AG04450 (cell line): ENCODE results near the gene TANGO6. TPM values are rescaled to one million over a fixed set of nuclear protein-coding genes. Genes with fewer than 3 reads are reported as not detected.

Source experiments
- CTCF ChIA-PET: fragments of 300-600, 350-600 bp; formaldehyde crosslinking; extraction: SDS; loops from one replicate; lab custom pipeline; 2022; ENCODE audit warnings: antibody characterized with exemption, inconsistent platforms; lab: Charles Lee
- POLR2A ChIA-PET: fragments of 350-600 bp; formaldehyde crosslinking; extraction: SDS; loops from one replicate; lab custom pipeline; 2021; ENCODE audit warnings: antibody characterized with exemption, inconsistent platforms; lab: Yijun Ruan, JAX
- DNase-seq: peaks from one replicate; pipeline ENCODE4 v3.0.0-alpha.2; 2011; ENCODE audit warnings: low read depth, low spot score
- H3K27ac ChIP-seq: one replicate; pipeline ENCODE4 v1.5.1; 2012; ENCODE audit warnings: low read depth, low read length, control low read depth
- H3K27me3 ChIP-seq: one replicate; pipeline ENCODE4 v1.6.0; 2012; ENCODE audit warnings: low read length; ENCODE audit not compliant: control insufficient read depth, insufficient read depth
- H3K4me3 ChIP-seq: 2 replicates; pipeline ENCODE4 v1.5.1; 2011; ENCODE audit warnings: mild to moderate bottlenecking, low read depth, low read length, control low read depth
- H3K9me3 ChIP-seq: 2 replicates; pipeline ENCODE4 v1.5.1; 2012; ENCODE audit warnings: low read length; ENCODE audit not compliant: control insufficient read depth, insufficient read depth
- CTCF ChIP-seq: IDR thresholded peaks from 2 replicates; pipeline ENCODE4 v1.5.1; 2011; ENCODE audit warnings: low read depth, low read length, control low read depth, inconsistent platforms
- polyA plus RNA-seq: library from polyadenylated mRNA; depleted of rRNA; stranded (reverse); fragments of >200 nt; gene quantifications from 2 replicates; pipeline ENCODE4 v1.2.3, GENCODE V29; 2011

The TANGO6 gene
- polyA plus RNA-seq, 1 experiment, result 11.6 TPM

DNA sequence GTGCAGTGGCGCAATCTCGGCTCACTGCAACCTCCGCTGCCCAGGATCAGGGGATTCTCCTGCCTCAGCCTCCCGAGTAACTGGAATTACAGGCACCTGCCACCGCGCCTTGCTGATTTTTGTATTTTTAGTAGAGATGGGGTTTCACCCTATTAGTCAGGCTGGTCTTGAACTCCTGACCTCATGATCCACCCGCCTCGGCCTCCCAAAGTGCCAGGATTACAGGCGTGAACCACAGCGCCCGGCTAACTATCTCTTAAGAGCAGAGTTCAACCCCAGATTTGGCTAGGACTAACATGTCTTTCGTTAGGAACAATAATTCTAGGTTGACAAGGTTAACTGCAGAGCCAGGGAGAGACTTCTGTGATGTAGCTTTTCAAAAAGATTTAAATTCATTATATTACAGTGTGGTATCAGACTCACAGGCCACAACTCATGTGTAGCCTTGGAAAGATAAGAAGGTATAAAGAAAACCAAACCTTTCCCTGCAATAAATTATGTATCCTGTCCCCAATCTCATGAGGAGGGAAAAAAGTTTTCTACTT lies 284.7 kb downstream of the TANGO6 start:
- no peak overlapping the region for H3K4me3 ChIP-seq
- no peaks in the 10 kb centered on the region for H3K27me3 ChIP-seq
- DNase-seq, result no peak
- CTCF ChIA-PET, result interaction anchor here (0.5 to 4.1 kb wide), 3 partner anchors 226 to 282 kb away, joined by 5 to 21 read pairs (median 5); no protein-coding TSS in a partner anchor
- no peak overlapping the region for H3K27ac ChIP-seq
- H3K9me3 ChIP-seq, result no peaks in the 10 kb centered on the region; the same call in 1 of the 2 replicates
- TF ChIP-seq CTCF, result no peak
- POLR2A ChIA-PET, result interaction anchor here (0.6 kb wide), 1 partner anchor 157 kb away, joined by 10 read pairs; no protein-coding TSS in a partner anchor

DNA sequence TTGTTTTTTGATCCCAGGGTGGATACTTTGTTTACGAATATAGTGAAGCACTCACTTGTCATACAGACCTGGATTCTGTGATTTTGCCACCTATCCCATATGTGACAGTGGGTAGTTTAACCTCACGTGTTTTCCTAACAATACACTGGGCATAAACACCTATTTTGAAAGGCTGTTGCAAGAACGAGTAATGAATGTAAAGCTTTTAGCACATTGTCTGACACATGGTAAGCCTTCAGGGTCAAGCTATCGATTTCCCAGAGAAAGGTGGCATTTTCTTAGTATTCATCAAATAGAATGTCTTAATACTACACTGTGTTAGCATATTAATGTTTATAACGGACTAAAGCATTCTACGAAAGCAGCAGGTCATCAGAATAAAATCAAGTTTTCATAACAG lies 287.1 kb downstream of the TANGO6 start:
- Histone ChIP-seq H3K9me3 (no peaks in the 10 kb centered on the region; the same call in 1 of the 2 replicates), H3K27me3 (no peaks in the 10 kb centered on the region), H3K4me3 (peak overlapping the region; percentile 91), H3K27ac (no peak overlapping the region)
- POLR2A ChIA-PET, result no interaction called here
- DNase-seq, result no peak
- CTCF ChIA-PET, result interaction anchor here (0.6 to 4.1 kb wide), 5 partner anchors 18 to 283 kb away, joined by 3 to 21 read pairs (median 4); partner anchors contain the start of gene HAS3
- TF ChIP-seq CTCF, result no peak

GRCh38 chr16:69131167-69131838 lies 288.0 kb downstream of the TANGO6 start:
- no peak for TF ChIP-seq CTCF
- no peak for DNase-seq
- ChIA-PET POLR2A (interaction anchor here (0.6 kb wide), 1 partner anchor 612 kb away, joined by 5 read pairs; no protein-coding TSS in a partner anchor), CTCF (interaction anchor here (0.6 kb wide), 1 partner anchor 159 kb away, joined by 3 read pairs; no protein-coding TSS in a partner anchor)
- H3K4me3 ChIP-seq, result peak overlapping the region; percentile 91
- H3K27ac ChIP-seq, result peak overlapping the region; percentile 78
- H3K9me3 ChIP-seq, result no peaks in the 10 kb centered on the region; the same call in 1 of the 2 replicates
- H3K27me3 ChIP-seq, result no peaks in the 10 kb centered on the region

DNA sequence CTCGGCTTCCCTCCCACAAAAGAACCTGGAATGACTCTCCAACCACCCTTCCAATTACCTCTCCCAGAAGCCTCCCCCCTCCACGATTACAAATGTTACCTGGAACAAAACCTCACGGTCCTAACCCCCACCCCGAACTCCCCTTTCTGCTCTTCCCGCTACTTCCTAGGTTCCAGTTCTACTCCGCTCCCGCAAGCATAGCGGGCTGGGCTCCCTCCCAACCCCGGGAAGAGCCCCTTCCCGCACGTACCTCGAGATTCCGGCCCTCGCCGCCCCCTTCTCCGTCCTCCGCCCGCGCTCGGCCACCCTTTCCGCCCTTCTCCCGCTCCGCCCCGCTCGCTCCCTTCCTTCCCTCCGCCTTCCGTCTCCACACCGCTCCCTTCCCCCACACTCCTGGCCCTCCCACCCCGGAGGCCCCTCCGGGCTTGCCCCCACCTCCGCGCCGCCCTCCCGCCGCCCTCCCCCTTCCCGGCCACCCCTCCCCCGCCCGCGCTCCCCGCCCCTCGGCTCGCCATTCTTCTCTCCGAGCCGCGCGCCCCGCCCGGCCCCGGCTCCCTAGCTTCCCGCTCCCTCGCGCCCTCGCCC lies 288.6 kb downstream of the TANGO6 start:
- H3K4me3 ChIP-seq, result peak overlapping the region; percentile 91
- H3K27me3 ChIP-seq, result no peaks in the 10 kb centered on the region
- ChIA-PET POLR2A (interaction anchor here (0.6 kb wide), 1 partner anchor 613 kb away, joined by 5 read pairs; no protein-coding TSS in a partner anchor), CTCF (interaction anchor here (0.6 to 2.0 kb wide), 2 partner anchors 160 to 284 kb away, joined by 3 to 11 read pairs; no protein-coding TSS in a partner anchor)
- DNase-seq, result peak; percentile 48
- H3K9me3 ChIP-seq, result no peaks in the 10 kb centered on the region; the same call in 1 of the 2 replicates
- peak overlapping the region; percentile 78 for H3K27ac ChIP-seq
- no peak for TF ChIP-seq CTCF
